ENCODE data around the gene RUNX3. TPM values are rescaled to one million over a fixed set of nuclear protein-coding genes. Genes with fewer than 3 reads are reported as not detected.

RUNX3 gene
- total and polyA plus RNA-seq, 9 donors, result 0.23 to 1.9 (median 0.83) TPM

- no peak for DNase-seq
- Histone ChIP-seq H3K36me3 (no peaks in the 10 kb centered on the region), H3K27ac (no peak overlapping the region), H3K4me1 (ENCODE audit: insufficient read depth) (no peaks in the 10 kb centered on the region), H3K9me3 (no peaks in the 10 kb centered on the region), H3K4me3 (no peak overlapping the region), H3K27me3 (no peaks in the 10 kb centered on the region)
- intact Hi-C loops (cut with DNase I), result no loop called here
- WGBS, 3 donors, result 80 to 85% (median 84%) methylated on average over 26 of the region's 26 CpGs
- TF ChIP-seq EP300 (IDR thresholded peaks at IDR 0.05) (no peak), CTCF (IDR thresholded peaks at IDR 0.05) (no peak), POLR2A (IDR thresholded peaks at IDR 0.05) (no peak)
These were observed 32.1 kb upstream of the RUNX3 start for GRCh38 chr1:24961961-24962861.

GRCh38 chr1:24961334-24961733, 31.3 kb upstream of the RUNX3 start:
- intact Hi-C loops (cut with DNase I), result no loop called here
- Histone ChIP-seq H3K36me3 (no peaks in the 10 kb centered on the region), H3K4me3 (no peak overlapping the region), H3K9me3 (no peaks in the 10 kb centered on the region), H3K27ac (no peak overlapping the region), H3K4me1 (ENCODE audit: insufficient read depth) (no peaks in the 10 kb centered on the region), H3K27me3 (no peaks in the 10 kb centered on the region)
- 77 to 82% (median 79%) methylated on average over 7 of the region's 7 CpGs for WGBS, 3 donors
- TF ChIP-seq EP300 (IDR thresholded peaks at IDR 0.05) (no peak), CTCF (IDR thresholded peaks at IDR 0.05) (no peak), POLR2A (IDR thresholded peaks at IDR 0.05) (no peak)
- DNase-seq, result no peak

- TF ChIP-seq POLR2A (IDR thresholded peaks at IDR 0.05), result no peak
- no peak for TF ChIP-seq CTCF (IDR thresholded peaks at IDR 0.05)
- no peak for TF ChIP-seq EP300 (IDR thresholded peaks at IDR 0.05)
- no peaks in the 10 kb centered on the region for H3K9me3 ChIP-seq
- 80 to 90% (median 89%) methylated on average over 11 of the region's 11 CpGs for WGBS, 3 donors
- H3K27ac ChIP-seq, result no peak overlapping the region
- intact Hi-C loops (cut with DNase I), result no loop called here
- DNase-seq, result no peak
- no peaks in the 10 kb centered on the region for H3K4me1 ChIP-seq (ENCODE audit: insufficient read depth)
- H3K4me3 ChIP-seq, result no peak overlapping the region
- H3K27me3 ChIP-seq, result no peaks in the 10 kb centered on the region
- H3K36me3 ChIP-seq, result no peaks in the 10 kb centered on the region
These were observed 30.2 kb upstream of the RUNX3 start for GRCh38 chr1:24960071-24960801.

GRCh38 chr1:24959623-24959975, 29.5 kb upstream of the RUNX3 start:
- Histone ChIP-seq H3K4me3 (no peak overlapping the region), H3K4me1 (ENCODE audit: insufficient read depth) (no peaks in the 10 kb centered on the region), H3K9me3 (no peaks in the 10 kb centered on the region), H3K27ac (no peak overlapping the region), H3K27me3 (no peaks in the 10 kb centered on the region), H3K36me3 (no peaks in the 10 kb centered on the region)
- DNase-seq, result no peak
- intact Hi-C loops (cut with DNase I), result no loop called here
- 66 to 79% (median 74%) methylated on average over 8 of the region's 8 CpGs for WGBS, 3 donors
- TF ChIP-seq POLR2A (IDR thresholded peaks at IDR 0.05) (no peak), EP300 (IDR thresholded peaks at IDR 0.05) (no peak), CTCF (IDR thresholded peaks at IDR 0.05) (no peak)
